GM19351 (cell line): ENCODE data around the gene CLIC3.

ENCODE experiments used
- ATAC-seq: cut with Tn5 transposase; IDR thresholded peaks from one replicate; pipeline ENCODE4 v1.9.1; 2021; ENCODE audit warnings: mild to moderate bottlenecking, moderate library complexity; ENCODE audit not compliant: unreplicated experiment

Gene CLIC3

GRCh38 chr9:137018761-137019559 lies 22.6 kb upstream of the CLIC3 start:
- no peak for ATAC-seq

DNA sequence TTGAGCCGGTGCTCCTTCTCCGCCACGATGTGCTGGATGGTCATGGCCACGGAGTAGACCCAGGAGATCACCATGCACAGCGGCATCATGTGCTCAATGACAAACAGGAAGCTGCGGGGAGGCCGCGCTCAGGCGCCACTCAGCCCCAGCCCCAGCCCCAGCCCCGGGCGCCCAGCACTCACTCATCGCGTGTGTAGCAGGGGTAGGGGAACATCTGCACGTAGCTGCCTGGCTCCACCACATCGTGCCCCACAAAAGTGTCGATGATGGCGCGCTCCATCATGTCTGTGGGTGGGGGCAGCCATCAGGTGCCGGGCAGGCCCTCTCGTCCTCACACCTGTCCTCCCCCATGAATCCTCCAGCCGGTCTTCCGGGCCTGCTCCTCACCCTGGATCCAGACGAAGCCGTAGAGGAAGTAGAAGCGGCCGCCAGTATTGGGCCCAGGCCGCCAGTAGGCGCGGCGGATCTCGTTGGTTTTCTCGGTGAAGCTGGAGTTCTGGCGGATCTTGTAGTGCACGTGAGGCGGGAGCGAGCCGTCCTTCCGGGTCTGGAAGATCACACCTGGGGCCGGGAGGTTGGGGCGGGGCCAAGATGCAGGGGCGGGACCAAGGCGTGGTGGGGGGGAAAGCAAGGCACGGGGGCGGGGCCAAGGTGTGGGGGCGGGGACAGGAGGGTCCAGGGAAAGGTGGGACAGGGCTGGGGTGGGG lies 21.6 kb upstream of the CLIC3 start:
- ATAC-seq, result no peak

- ATAC-seq, result no peak
Measured at GRCh38 chr9:137017071-137017470, 20.7 kb upstream of the CLIC3 start.

DNA sequence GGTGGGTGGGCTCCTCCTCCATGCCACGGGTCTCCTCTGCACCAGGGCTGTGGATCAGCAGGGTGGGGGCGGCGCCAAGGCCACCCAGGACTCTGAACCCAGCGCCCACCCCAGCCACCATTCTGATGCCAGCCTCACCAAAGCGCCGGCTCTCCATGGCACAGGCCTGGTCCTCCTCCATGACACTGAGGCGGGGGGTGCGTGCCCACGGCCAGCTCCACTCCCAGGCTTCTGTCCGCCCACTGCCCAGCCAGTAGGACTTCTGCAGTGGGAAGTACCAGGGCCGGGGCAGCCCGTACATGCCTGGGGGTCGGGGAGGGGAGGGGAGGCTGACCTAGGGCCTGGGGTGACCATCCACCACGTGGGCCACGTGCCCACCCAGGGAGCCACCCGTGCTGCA lies 20.1 kb upstream of the CLIC3 start:
- no peak for ATAC-seq

DNA sequence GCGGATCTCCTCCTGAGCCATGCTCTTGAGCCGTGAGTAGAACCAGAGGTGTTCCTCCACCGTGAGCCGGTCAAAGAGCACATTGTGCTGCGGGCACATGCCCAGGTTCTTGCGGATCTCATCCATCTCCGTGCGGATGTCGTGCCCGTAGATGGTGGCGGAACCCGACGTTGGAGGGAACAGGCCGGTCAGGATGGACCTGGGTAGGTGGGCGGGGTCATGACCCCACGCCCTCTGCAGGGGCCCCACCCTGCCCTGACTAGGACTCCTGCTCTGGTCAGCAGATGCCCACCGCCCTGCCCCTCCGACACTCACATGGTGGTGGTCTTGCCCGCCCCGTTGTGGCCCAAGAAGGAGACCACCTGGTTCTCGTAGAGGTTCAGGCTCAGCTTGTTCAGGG lies 19.6 kb upstream of the CLIC3 start:
- ATAC-seq, result no peak

- no peak for ATAC-seq
Measured at GRCh38 chr9:137015540-137015930, 19.2 kb upstream of the CLIC3 start.

DNA sequence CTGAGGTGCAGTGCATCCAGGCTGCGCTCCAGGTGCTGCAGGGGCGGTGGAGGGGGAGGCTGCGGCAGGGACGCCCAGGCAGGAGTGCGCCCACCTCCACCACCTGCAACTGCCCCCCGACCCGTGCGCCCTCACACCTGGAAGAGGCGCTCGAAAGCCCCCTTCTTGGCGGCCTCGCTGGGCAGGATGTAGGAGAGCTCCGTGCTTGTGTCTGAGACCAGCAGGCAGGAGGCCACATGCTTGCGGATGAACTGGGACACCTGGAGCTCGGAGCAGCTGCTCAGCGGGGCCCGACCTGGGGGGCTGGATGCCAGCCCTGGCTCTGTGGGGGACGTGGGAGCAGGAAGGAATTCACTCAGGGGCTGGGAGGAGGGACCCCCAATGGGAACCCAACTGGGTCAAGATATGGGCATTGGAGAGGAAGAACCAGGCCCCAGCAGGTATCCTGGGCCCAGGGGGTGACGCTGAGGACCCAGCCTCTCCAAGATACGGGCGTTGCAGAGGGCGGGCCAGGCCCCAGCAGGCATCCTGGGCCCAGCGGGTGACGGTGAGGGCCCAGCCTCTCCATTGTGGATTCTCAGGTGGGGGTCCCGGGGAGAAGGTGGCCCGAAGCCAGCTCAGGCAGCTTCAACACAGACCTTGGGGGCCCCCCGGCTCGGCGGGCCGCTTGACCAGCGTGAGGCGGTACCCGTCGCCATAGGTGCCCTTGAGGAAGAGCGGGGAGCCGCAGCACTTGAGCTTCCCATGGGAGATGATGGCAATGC lies 18.6 kb upstream of the CLIC3 start:
- ATAC-seq, result no peak

GRCh38 chr9:137014166-137014565 lies 17.8 kb upstream of the CLIC3 start:
- no peak for ATAC-seq

DNA sequence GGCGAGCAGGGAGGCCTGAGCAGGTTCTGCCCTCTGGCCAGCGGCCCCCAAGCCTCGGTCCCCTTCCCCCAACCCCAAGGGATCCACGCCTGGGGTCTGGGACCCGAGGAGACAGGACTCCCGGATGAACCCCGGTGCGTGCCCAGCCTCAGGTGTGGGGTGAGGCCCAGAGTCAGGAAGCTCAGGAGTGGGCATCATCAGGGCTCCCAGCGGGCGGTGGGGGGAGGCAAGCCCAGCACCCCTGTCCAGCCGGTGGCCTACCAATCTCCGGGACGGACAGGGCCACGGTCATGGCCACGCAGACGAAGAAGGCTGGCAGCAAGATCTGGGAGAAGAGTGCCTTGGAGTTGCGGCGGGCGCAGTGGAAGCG lies 17.2 kb upstream of the CLIC3 start:
- ATAC-seq, result no peak

DNA sequence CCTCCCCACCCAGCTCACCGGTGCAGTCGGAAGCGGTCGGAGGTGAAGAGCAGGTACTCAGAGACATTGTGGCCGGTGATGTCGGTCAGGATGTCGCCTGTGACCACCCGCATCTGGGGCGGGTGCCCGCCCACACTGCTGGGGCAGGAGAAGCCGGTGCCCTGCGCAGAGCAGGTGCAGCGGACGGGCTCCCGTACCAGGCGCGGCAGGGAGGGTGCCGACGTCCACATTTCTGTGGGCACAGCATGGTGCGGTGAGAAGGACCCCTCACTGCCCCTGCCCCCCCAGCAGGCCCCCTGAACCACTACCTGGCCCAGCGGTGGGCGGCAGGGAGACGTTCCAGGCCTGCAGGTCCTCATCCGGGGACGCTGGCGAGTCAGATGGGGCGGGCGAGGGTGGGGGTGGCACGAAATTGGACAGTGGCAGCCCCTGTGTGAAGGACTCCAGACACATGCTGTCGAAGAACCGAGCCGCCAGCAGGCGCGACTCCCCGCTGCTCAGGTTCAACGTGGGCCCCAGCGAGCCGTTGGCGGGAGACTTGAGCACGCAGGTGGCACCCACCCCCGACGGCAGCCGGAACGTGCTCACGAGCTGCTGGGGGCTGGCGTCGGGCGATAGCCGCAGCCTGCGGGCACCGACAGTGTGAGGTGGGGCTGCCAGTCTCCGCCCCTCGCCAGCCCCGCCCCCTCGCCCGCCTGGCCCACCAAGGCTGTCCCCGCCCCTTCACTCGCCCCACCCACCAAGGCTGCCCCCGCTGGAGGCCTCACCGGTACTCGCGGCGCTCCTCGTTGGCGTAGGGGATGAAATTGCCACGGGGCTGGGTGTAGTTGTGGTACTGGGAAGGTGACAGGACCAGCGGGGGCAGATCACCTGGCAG lies 16.6 kb upstream of the CLIC3 start:
- no peak for ATAC-seq

GRCh38 chr9:137011907-137012675 lies 15.7 kb upstream of the CLIC3 start:
- no peak for ATAC-seq

DNA sequence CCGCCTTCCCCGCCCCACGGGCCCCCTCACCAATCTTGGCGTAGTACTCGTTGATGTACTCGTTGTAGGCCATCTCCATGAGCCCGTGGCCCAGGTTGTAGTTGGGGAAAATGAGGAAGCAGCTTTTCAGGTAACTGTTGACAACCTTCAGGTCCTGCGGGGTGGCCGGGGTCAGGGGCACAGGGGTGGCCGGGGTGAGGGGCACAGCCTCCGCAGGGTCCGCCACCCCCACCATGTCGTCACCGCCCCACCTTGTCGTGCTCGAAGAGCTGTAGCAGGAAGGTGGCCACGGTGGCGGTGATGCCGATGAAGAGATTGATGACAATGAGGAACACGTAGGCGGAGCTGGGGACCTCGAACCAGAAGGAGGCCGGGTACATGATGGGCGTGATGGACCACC lies 14.8 kb upstream of the CLIC3 start:
- ATAC-seq, result no peak

GRCh38 chr9:137009938-137010732 lies 13.8 kb upstream of the CLIC3 start:
- no peak for ATAC-seq

- no peak for ATAC-seq
Measured at GRCh38 chr9:137009217-137009616, 12.8 kb upstream of the CLIC3 start.

DNA sequence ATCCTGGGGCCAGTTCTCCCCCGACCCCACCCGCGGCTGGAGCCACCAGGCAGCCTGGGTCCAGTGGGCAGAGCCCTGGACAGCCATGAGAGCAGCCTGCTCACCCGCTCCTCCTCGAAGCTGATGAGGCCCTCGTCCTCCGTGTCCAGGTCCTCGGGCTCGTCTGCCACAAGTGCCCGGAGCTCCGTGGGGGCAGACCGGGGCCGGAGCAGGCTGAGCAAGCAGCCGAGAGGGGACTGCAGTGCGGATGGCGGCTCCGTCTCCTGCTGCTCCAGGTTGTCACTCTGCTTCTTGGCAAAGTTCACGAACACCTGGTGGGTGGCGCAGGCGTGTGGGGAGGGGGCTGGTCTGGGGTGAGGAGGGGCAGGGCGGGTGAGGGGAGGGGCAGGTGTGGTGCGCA lies 11.9 kb upstream of the CLIC3 start:
- ATAC-seq, result no peak

- no peak for ATAC-seq
Measured at GRCh38 chr9:137007816-137008270, 11.5 kb upstream of the CLIC3 start.

- no peak for ATAC-seq
Measured at GRCh38 chr9:137007108-137007815, 10.9 kb upstream of the CLIC3 start.

DNA sequence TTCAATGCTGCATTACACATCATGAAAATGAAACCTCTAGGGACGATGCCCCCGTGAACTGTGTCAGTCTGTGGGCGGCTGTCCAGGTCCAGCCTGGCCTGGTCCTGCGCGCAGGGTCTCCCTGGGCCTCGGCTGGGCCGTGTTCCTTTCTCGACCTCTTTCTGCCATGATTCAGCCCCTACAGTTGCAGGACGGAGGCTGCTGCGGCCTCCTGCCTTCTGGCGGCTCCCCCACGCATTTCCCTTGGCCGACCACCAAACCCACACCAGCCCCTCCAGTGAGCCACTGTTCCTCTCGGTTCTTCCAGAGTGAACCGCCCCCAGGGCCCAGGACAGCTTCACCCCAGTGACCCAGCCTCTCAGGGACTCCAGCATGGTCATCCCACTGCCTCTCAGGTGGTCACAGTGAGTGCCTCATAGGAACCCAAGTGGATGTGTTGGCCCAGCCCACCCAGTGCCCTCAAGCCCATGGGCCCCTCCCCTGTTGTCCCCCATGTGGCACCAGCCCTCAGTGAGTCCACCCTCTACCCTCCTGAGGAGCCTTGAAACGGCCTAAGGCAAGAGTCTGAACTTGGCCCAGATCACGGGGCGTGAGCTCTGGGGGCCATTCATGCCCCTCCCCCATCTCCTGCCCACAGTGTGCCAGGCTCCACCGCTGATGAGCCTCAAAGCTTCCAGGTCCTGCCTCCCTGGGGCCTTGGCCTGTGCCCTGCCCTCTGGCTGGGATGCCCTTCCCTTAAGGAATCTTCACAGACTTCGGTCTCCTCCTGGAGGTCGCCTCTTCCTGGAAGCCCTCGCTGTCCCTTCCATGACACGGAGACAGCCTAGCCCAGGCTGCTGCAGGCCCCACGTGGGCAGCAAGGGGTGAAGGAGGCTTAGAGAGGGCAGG lies 10.0 kb upstream of the CLIC3 start:
- ATAC-seq, result no peak
